GM21447 (cell line): ENCODE measurements around the gene SAMD8.
"Not testable (repeated sequence)": the region's sequence is repeated elsewhere in the genome, so short reads cannot be mapped to it uniquely, and the experiment has no call there.

Source experiments
- ATAC-seq: cut with Tn5 transposase; IDR thresholded peaks from one replicate; pipeline ENCODE4 v1.9.1; 2021; ENCODE audit not compliant: unreplicated experiment

SAMD8 gene

GRCh38 chr10:75212343-75212742, 100.9 kb downstream of the SAMD8 start:
- ATAC-seq, result no peak

- no peak for ATAC-seq
Measured at GRCh38 chr10:75220274-75220673, 108.8 kb downstream of the SAMD8 start.

- ATAC-seq, result not testable (repeated sequence)
Measured at GRCh38 chr10:75221492-75221891, 110.0 kb downstream of the SAMD8 start.

DNA sequence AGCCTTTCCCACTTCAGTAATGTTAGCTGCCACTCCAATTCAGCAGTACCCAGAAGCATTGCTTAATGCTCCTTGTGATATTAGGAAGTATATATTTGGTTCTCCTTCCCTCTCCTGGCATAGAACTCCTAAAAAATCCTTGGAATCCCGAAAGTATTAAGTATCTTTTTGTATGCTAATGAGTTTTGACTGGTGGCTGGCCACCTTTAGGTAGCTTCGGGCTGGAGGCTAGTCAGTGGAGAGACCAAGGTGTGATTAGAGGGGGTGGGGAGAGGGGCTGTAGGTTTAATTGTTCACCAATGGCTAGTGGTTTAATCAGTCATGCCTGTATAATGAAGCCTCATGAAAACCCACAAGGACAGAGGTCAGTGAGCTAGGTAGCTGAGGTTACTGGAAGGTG, 112.1 kb downstream of the SAMD8 start:
- no peak for ATAC-seq

- no peak for ATAC-seq
Measured at GRCh38 chr10:75226095-75226494, 114.6 kb downstream of the SAMD8 start.

GRCh38 chr10:75226656-75227055, 115.2 kb downstream of the SAMD8 start:
- ATAC-seq, result no peak

- ATAC-seq, result no peak
Measured at GRCh38 chr10:75228278-75228677, 116.8 kb downstream of the SAMD8 start.

GRCh38 chr10:75228834-75229233, 117.4 kb downstream of the SAMD8 start:
- no peak for ATAC-seq

DNA sequence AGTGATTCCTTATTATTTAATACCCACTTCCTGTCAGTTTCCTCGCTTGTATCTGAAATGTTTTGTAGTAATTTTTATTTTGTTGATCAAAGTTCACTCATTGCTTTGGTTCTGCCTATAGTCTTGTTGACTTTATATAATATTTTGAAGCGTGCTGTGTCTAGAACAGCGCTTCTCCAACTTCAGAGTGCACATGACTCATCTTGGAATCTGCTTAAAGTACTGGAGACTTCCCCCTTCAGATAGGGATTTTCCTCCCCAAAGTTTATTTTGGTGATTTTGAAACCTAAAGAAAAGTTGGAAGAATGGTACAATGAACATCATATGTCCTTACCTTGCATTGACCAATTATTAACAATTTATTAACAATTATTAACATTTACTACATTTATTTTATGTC, 118.5 kb downstream of the SAMD8 start:
- no peak for ATAC-seq

DNA sequence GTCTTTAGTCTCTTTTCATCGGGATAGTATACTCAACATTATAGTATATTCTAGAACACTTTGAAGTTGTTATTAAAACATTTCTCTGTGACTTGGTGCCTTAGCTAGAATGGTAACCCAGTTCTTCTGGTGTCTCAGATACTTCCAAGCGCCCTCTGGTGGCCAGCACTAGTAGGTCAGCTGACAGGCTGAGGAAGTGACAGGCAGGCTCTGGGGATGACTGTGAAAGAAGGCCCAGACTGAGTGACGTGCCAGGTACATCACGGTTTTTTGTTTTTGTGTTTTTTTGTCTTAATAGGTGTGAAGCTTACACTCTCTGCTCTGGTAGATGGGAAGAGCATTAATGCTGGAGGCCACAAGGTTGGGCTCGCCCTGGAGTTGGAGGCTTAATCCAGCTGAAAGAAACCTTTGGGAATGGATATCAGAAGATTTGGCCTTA, 119.2 kb downstream of the SAMD8 start:
- peak; percentile 38 for ATAC-seq
